Stimulated activated CD4-positive, alpha-beta T cell treated with anti-CD3 and anti-CD28 coated beads, Interleukin-15, amount 100 ng/mL, for 24 hours (primary cell): ENCODE measurements around the gene MAD1L1.

Source experiments
- DNase-seq: peaks from one replicate; pipeline ENCODE4 v3.0.0-alpha.2; 2020

The MAD1L1 gene

DNA sequence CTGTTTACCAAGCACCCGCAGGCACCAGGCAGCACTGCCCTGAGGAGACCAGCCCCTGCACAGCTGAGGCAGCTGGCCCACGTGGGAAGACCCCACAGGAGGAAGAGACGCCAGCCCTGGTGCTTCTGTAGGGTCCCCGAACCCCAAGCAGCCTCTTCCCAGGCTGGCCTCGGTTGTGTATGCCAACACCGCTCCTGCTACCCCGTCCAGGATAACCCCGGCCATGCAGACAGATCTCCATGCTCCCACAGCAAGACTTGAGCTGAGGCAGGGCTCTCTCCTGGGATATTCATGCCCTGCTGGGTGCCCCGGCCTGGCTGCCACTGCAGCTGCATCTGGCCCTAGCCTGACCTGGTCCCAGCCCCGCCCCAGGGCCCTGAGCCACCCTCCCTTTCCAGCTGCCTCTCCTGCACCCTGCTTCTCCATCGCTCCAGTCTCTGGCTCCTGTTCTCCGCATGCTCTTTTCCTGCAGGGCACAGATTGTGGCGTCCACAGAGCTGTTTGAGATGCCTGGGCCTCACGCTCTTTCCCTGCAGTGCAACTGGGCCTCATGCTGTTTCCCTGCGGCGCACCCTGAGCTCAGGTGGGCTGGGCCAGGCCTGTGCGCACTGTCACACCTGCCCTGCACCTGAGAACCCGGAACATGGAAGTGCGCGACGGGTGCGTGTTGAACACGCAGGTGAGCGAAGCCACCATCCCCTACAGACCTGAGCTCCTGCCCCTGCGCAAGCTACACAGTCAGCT, 326.5 kb downstream of the MAD1L1 start:
- no peak for DNase-seq

- no peak for DNase-seq
These were observed 330.4 kb downstream of the MAD1L1 start for GRCh38 chr7:1902231-1902855.

- no peak for DNase-seq
These were observed 331.1 kb downstream of the MAD1L1 start for GRCh38 chr7:1901431-1902210.

DNA sequence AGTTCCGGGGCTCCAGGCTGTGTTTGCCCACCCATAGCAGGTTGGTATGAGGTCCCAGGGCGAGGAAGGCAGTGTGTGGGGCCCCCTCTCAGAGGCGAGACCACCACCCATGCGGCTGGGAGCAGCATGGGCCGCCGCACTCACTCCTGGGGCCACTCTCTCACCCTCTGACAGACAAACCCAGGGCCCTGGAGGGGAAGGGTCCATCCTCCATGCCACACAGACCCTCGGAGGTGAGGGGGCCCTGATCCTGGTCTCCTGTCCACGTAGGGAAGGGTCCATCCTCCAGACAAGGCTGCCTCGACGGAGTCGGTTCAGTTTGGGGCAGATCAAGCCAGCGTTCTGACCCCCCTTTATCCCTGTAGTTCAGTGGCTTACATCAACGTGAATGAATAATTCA, 331.9 kb downstream of the MAD1L1 start:
- no peak for DNase-seq

DNA sequence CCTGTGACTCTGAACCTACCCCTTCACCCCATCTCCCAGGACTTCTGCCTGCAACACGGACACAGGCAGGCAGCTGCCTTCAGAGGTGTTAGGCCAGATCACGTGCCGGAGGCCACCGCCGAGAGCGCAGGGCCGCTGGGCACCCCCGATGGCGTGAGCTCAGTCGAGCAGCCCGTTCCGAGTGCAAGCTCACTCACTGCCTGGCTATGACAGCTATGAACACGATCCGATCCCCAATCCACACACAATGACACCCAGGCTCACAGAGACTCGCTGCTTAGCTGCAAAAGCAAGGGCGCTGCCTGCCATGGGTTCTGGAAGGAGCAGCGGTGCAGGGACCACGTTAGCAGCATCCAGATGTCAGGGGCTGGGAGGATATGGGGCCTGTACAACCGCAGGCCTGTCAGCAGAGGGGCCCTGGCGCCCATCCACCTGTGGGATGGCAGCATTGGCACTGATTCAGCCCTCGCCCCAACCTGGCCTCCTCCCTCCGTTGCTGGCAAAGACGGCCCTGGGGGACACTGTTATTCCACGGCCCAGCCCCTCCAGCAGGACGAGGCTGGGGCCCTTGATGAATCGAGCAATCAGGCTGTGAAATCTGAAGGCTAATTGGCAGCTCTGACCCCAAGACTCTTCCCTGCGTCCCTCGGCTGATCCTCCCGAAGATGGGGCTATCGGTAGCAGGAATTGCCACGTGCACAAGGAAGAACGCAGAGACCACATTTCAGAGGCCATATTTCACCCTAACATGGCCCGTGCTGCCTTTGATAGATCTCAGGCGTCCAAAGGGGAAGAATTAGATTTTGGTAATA, 332.6 kb downstream of the MAD1L1 start:
- DNase-seq, result no peak

DNA sequence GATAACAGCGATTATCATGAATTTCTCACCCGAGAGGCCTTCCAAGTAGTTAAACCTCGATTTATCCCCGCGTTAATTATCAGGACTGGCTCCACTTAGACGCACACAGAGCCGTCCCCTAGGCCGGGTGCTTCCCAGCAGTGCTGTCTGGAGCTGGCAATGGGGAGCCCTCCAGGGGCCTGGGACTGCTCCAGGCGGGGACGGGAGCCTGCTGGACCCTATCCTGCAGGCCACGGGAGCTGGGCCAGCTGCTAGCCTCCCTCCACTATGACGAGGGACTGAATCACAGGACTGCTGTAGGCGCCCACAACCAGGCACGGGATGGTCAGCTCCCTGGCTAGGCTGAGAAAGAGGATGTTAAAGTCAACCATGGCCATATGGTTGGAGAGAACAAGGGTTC, 333.5 kb downstream of the MAD1L1 start:
- no peak for DNase-seq

GRCh38 chr7:1898628-1899185, 334.0 kb downstream of the MAD1L1 start:
- no peak for DNase-seq

GRCh38 chr7:1897861-1898627, 334.7 kb downstream of the MAD1L1 start:
- no peak for DNase-seq

DNA sequence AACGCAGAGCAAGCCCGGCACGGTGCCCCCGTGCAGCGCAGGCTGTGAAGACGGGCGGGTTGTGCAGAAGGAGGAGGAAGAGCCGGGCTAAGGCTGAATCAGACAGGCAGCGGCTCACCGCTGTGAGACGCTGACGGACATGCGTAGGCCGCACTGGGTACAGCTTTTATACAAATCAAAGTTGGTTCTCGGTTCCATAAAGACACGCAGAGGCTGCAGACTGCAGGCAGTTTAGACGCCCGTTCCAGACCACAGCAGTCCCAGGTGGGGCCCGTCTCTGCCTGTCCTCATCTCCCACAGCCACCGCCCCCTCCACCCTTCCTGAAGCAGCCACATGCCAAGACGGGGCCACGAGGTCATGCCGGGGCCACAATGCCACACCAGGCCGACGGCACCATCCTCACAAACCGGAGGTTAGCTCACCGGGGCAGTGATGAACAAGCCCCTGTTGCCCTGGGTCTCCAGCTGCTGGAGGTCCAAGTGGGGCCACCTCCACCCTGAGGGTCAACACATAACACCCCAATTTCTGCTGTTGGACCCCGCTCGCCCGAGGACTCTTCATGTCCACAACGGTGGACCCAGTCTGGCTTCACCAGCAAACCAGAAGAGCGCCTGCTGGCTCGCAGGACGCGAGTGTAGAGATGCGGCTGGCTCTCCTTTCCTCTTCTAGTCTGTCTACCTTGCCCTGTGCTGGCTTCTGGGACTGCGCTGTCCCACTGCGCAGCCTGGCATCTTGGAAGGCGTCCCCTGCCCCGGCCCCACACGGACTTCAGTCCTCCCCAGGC, 335.5 kb downstream of the MAD1L1 start:
- DNase-seq, result no peak

GRCh38 chr7:1895664-1896515, 336.9 kb downstream of the MAD1L1 start:
- DNase-seq, result no peak

DNA sequence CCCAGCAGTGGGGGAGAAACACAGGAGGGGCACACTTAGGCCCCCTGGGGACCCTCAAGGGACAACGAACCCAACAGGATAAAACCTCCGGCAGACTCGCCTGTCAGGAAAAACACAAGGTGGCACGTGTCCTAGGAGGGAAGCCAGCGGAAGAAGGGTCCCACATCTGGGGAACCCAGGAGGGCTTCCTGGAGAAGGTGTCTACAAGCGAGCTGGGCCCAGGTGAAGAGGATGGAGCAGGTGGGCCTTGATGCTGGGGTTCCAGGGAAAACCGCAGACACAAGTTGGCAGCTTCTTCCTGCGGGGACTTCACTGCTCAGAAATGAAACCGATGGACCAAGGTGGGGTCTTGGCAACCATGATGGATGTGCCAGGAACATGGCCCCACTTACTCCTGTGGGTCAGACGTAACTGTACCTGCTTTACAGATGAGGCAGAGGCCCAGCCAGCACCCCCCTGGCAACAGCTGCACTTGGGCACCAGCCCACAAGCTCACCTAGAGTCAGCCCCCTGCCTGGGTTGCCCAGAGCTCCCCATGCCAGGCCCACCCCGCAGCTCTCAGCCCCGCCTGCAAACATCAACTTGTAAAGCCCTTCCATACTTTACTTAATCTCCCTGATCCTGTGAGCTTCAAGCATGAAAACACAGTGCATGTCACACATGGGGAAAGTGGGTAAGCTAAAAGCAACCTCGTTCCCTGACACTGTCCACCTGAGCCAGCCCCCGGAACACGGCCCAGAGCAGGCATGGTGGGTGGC, 337.7 kb downstream of the MAD1L1 start:
- no peak for DNase-seq

- DNase-seq, result no peak
These were observed 338.3 kb downstream of the MAD1L1 start for GRCh38 chr7:1894313-1894900.

DNA sequence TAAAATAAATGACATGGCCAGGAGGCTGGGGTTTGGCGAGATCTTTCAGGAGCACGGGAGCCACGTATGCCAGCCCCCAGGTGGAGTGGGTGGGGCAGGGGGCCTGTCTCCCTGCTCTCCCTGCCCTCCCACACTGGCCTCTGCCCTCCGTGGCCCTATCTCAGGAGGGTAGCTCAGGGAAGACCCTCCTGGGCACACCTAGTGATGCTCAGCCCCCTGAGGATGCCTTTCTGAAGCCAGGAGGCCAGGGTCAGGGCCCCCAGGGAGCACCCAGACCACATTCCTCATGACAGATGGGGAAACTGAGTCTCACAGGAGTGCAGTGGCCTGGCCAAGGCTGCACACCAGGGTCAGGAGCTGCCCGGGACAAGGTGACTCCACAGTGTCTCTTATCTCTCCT, 339.3 kb downstream of the MAD1L1 start:
- no peak for DNase-seq

DNA sequence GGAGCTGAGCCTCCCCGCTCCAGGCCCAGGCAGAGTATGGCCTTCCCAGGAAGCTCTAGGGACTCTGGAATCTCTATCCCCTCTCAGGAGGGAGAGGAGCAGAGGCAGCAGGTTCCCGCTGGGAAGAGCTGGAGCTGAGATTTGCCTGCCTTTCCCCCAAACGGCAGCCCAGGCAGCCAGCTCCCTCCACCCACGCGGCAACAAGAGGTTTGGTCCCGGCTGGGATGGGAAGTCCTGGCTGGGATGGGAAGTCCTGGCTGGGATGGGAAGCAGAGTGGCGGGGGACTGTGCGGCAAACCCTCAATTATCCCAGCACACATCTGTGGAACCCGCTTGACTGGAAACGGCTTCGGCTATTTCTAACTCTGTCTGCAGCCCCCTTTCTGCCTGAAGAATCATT, 339.7 kb downstream of the MAD1L1 start:
- DNase-seq, result no peak

- no peak for DNase-seq
These were observed 340.5 kb downstream of the MAD1L1 start for GRCh38 chr7:1892011-1892965.

GRCh38 chr7:1890289-1891235, 342.2 kb downstream of the MAD1L1 start:
- no peak for DNase-seq
